Fibroblast of pulmonary artery (primary cell): ENCODE data around the gene SETD7.
"Not testable (repeated sequence)": the region's sequence is repeated elsewhere in the genome, so short reads cannot be mapped to it uniquely, and the experiment has no call there.

ENCODE experiments used
- DNase-seq: peaks from one replicate; pipeline ENCODE4 v3.0.0-alpha.2; 2010; ENCODE audit warnings: low read depth
- H3K4me3 ChIP-seq: replicated peaks from 2 replicates; pipeline ENCODE4 v1.5.1; 2011; ENCODE audit warnings: low read depth, mild to moderate bottlenecking, control low read depth, low read length, moderate library complexity
- CTCF ChIP-seq: IDR thresholded peaks from 2 replicates; pipeline ENCODE4 v1.5.1; 2011; ENCODE audit warnings: mild to moderate bottlenecking, control low read depth, low read length, inconsistent platforms; ENCODE audit errors: missing control alignments

Gene SETD7

DNA sequence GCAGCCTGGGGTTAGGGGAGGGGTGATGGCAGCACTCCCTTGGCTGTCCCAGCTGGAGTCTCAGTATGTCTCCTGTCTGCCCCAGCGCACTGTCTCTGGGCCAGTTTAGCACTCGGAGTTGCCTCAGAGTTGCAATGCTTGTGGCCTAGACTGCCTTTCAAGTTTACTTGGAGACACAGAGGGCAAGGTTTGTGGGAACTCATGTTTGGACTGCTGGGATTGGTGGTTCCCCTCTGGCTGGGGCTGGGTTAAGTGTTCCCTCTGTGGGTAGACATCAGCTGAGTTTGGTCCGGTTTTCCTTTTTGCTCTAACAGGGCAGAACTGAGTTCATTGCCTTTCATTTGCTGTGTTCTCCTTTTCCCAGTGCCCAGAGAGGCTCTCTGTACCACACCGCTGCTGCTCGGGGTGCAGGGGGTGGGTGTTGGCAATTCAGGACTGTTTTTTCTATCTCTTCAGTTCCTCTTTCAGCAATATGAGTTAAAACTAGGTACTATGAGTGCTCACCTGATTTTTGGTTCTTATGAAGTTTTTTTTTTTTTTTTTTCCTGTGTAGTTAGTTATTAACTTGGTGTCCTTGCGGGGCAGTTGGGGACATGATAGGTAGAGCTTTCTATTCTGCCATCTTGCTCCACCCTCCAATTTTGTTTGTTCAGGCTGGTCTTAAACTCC is 84.9 kb downstream of the SETD7 start:
- TF ChIP-seq CTCF = no peak
- no peak for DNase-seq
- no peak overlapping the region for H3K4me3 ChIP-seq

DNA sequence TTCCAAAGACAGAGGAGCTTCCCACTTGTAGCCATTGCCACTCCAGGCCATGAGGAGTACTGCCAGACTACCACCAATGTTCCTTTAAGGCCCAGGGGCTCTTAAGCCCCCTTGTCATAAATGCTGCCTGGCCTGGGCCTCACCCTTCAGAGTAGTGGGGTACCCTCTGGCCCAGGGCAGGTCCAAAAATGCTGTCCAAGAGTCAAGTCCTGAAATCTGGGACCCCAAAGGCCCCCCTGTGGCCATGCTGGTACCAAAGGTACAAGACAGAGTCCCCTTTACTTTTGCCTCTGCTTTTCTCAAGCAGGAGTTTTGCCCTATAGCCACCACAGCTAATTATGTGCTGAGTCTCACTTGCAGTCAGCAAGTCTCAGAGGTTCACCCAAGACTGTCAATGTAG is 85.7 kb downstream of the SETD7 start:
- no peak overlapping the region for H3K4me3 ChIP-seq
- no peak for TF ChIP-seq CTCF
- no peak for DNase-seq

DNA sequence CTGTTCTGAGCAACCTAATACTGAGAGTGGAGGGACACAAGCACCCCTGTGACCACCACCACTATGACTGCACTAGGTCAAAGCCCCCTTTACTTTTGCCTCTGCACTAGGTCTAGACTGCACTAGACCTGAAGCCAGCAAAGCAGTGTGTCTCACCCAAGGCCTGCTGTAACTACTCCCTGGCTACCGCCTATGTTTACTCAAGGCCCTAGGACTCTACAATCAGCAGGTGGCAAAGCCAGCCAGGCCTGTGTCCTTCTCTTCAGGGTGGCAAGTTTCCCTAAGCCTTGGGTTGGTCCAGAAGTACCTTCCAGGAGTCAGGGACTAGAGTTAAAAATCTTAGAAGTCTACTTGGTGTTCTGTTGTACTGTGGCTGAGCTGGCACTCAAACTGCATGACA is 86.2 kb downstream of the SETD7 start:
- no peak for TF ChIP-seq CTCF
- DNase-seq = no peak

GRCh38 chr4:139469216-139469615 is 86.8 kb downstream of the SETD7 start:
- no peak for DNase-seq
- no peak overlapping the region for H3K4me3 ChIP-seq
- TF ChIP-seq CTCF = no peak

More for the DNA sequence above, 86.2 kb downstream of the SETD7 start:
- H3K4me3 ChIP-seq = no peak overlapping the region

DNA sequence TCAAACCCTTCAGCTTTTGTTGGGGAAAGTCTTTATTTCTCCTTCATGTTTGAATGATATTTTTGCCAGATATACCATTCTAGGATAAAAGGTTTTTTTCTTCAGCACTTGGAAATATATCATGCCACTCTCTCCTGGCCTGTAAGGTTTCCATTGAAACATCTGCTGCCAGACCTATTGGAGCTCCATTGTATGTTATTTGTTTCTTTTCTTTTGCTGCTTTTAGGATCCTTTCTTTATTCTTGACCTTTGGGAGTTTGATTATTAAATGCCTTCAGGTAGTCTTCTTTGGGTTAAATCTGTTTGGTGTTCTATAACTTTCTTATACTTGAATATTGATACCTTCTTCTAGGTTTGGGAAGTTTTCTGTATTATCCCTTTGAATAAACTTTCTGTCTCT is 87.3 kb downstream of the SETD7 start:
- not testable (repeated sequence) for DNase-seq, H3K4me3 ChIP-seq

- H3K4me3 ChIP-seq = no peak overlapping the region
- TF ChIP-seq CTCF = no peak
Observed at GRCh38 chr4:139465922-139466321, 90.1 kb downstream of the SETD7 start.

DNA sequence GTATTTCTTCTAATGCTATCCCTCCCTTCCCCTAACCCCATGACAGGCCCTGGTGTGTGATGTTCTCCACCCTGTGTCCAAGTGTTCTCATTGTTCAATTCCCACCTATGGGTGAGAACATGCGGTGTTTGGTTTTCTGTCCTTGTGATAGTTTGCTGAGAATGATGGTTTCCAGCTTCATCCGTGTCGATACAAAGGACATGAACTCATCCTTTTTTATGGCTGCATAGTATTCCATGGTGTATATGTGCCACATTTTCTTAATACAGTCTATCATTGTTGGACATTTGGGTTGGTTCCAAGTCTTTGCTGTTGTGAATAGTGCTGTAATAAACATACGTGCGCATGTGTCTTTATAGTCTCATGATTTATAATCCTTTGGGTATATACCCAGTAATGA is 91.5 kb downstream of the SETD7 start:
- not testable (repeated sequence) for DNase-seq, H3K4me3 ChIP-seq

More at GRCh38 chr4:139465922-139466321, 90.1 kb downstream of the SETD7 start:
- no peak for DNase-seq

DNA sequence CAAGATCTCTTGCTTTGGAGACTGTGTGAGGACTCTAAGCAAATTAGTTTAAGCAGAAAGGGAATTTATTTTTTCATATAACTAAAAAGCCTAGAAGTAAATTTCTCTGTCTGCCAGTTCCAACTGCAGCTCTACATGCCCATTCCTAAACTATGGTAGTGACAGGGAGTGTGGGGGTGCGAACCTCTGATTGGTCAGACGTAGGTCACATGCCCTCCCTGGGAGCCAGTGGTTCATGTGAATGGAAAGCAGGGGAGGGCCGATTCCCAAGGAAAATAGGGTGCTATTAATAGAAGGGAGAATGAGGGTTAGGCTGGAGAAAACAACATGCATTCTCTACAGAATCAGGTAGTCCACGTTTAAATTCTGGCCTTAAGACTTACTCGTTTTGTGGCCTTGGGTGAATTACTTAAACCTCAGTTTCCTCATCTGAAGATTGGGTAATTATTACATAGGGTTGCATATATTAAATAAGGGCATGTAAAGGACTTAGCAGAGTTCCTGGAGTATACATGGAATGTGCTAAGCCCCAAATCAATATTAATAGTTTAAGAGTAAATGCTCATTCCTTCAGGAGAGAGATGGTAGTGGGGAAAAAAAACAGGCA is 94.9 kb downstream of the SETD7 start:
- no peak for DNase-seq
- no peak overlapping the region for H3K4me3 ChIP-seq
- no peak for TF ChIP-seq CTCF
